Measurements from ENCODE around the gene CBX2.

CBX2 gene

DNA sequence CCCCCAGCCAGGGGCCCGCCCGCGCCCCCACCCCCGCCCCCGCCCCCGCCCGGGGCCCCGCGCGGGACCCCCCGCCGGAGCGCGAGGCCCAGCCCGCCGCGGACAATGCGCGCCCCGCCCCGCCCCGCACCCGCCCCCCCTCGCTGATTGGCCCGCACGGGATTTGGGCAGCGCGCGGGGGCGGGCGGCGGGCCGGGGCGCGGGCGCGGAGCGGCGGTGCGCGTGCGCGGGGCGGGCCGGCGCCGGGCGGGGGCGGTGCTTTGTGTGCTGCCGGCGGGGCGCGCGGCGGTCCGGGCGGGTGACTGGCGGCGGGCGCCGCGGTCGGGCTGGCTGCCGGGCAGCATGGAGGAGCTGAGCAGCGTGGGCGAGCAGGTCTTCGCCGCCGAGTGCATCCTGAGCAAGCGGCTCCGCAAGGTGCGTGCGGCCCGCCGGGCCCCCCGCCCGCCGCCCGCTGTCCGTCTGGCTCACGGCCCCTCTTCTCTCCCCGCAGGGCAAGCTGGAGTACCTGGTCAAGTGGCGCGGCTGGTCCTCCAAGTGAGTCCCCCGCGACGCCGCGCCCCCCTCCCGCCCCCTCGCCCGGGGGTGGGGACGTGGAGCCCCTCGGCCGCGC lies at the start of gene CBX2:
Gene CBX2, plus strand, starts transcription at position 255 of the 610 bp plus-strand sequence. Its CDS starts 88 bp downstream, at position 343.
- TF ChIP-seq, protein P1, sequence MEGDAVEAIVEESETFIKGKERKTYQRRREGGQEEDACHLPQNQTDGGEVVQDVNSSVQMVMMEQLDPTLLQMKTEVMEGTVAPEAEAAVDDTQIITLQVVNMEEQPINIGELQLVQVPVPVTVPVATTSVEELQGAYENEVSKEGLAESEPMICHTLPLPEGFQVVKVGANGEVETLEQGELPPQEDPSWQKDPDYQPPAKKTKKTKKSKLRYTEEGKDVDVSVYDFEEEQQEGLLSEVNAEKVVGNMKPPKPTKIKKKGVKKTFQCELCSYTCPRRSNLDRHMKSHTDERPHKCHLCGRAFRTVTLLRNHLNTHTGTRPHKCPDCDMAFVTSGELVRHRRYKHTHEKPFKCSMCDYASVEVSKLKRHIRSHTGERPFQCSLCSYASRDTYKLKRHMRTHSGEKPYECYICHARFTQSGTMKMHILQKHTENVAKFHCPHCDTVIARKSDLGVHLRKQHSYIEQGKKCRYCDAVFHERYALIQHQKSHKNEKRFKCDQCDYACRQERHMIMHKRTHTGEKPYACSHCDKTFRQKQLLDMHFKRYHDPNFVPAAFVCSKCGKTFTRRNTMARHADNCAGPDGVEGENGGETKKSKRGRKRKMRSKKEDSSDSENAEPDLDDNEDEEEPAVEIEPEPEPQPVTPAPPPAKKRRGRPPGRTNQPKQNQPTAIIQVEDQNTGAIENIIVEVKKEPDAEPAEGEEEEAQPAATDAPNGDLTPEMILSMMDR (IDR thresholded peaks at IDR 0.05; ENCODE audit: low read depth, low read length): no peak
- peak; percentile 55 to 72 for DNase-seq (ENCODE audit: low read depth in 2 of 2)
- H3K4me3 ChIP-seq (replicated peaks in 1 of 2; ENCODE audit: low read depth in 2 of 2, low read length in 2 of 2): peak within 1 kb of the TSS; percentile 40 to 64

DNA sequence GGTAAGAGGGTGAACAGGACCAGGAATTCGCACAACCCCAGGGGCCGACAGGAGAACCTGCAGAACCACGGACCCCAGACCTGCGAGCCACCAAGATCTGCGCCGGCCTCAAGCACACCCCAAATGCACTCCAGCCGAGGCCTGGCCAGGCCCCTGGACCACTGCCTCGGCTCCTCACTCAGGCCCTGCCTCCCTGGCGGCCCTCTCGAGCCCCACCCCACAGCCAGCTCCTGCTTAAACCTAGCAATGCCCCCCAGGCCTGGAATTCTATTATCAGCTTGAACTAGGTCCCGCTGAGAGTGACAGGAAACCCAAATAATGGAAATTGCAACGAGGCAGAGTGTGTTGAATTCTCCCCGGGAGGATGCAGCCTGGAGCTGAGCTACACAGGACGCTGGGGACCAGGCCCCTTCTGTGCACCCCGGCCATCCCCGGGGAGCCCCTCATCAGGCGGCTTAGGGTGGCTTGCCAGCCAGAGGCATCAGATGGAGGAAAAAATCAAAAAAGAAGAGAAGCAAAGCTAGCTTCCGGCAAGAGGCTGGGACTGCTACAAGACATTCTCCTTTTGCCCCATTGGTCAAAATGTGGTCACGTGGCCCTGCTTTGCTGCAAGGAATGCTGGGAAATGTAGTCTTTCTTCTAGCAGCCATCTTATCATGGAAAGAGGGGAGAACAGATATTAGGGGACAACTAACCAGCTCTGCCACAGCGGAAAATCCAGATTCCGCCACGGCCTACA lies 49.6 kb upstream of the CBX2 start:
- peak overlapping the region; percentile 9 to 38 for H3K4me3 ChIP-seq (replicated peaks in 1 of 2; ENCODE audit: low read depth in 2 of 2, low read length in 2 of 2)
- TF ChIP-seq, protein P1 (IDR thresholded peaks at IDR 0.05; ENCODE audit: low read depth, low read length): no peak
- peak; percentile 94 to 95 for DNase-seq (ENCODE audit: low read depth in 2 of 2)

GRCh38 chr17:79728908-79729471 lies 49.0 kb upstream of the CBX2 start:
- no peak overlapping the region for H3K4me3 ChIP-seq (replicated peaks in 1 of 2; ENCODE audit: low read depth in 2 of 2, low read length in 2 of 2)
- DNase-seq (ENCODE audit: low read depth in 2 of 2): no peak
- TF ChIP-seq, protein P1 (IDR thresholded peaks at IDR 0.05; ENCODE audit: low read depth, low read length): no peak

DNA sequence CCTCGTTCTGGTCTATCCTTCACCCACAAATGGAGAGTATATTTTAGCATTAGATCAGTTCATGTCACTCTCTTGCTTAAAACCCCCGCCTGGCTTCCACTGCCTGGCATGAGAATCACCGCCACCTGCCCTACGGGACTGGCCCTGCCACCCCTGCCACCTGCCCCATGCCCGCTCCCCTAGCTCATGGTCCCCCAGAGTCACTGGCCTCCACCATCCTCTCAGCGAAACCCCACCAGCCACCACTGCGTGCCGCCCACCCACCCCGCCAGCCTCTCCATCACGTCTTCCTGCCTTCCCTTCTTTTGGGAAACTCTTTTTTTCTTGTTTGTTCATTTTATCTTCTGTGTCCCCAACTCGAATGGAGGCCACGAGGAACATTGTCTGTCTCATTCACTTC lies 48.2 kb upstream of the CBX2 start:
- DNase-seq (ENCODE audit: low read depth in 2 of 2): no peak
- H3K4me3 ChIP-seq (replicated peaks in 1 of 2; ENCODE audit: low read depth in 2 of 2, low read length in 2 of 2): no peak overlapping the region
- TF ChIP-seq, protein P1 (IDR thresholded peaks at IDR 0.05; ENCODE audit: low read depth, low read length): no peak

- TF ChIP-seq, protein P1 (IDR thresholded peaks at IDR 0.05; ENCODE audit: low read depth, low read length): no peak
- DNase-seq (ENCODE audit: low read depth in 2 of 2): no peak
- no peak overlapping the region for H3K4me3 ChIP-seq (replicated peaks in 1 of 2; ENCODE audit: low read depth in 2 of 2, low read length in 2 of 2)
Observed at GRCh38 chr17:79730437-79730768, 47.5 kb upstream of the CBX2 start.

DNA sequence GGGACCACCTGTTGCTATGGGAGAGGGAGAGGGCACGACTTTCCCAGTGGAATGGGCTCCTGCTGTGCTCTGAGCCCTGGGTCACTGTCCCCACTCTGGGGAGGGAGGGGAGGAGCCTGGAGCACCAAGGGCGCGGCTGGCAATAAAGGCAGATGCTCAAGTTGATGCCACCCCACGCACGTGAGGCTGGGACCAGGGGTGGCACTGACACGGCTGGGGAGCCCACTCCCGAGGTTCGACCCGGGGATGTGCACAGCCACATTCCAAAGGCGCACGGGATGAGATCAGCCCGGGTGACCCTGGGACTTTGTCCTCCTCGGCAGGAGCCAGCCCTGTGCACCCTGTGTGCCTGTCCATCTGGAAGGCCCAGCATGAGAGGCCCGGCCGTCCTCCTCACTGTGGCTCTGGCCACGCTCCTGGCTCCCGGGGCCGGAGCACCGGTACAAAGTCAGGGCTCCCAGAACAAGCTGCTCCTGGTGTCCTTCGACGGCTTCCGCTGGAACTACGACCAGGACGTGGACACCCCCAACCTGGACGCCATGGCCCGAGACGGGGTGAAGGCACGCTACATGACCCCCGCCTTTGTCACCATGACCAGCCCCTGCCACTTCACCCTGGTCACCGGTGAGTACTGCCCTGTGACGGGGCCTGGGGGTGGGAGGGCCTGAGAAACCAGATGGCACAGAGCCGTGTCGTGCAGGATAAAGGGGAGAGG lies 47.0 kb upstream of the CBX2 start, which contains the start of gene ENPP7:
Gene ENPP7, plus strand, starts transcription at position 175 of the 715 bp plus-strand sequence. Its CDS starts 197 bp downstream, at position 372.
- no peak for DNase-seq (ENCODE audit: low read depth in 2 of 2)
- no peak within 1 kb of the TSS for H3K4me3 ChIP-seq (replicated peaks in 1 of 2; ENCODE audit: low read depth in 2 of 2, low read length in 2 of 2)
- TF ChIP-seq, protein P1 (IDR thresholded peaks at IDR 0.05; ENCODE audit: low read depth, low read length): no peak

Data from cardiac fibroblast (primary cell).